Posterior cingulate gyrus (tissue), 11 donors: ENCODE measurements around the gene COPS7A.

ENCODE experiments used
- DNase-seq, 10 donors: peaks; one replicate each; pipeline versions ENCODE4 v3.0.0 to v3.0.0-alpha.2; 2020 to 2021; ENCODE audit warnings: mixed read lengths in 3 of 10
- intact Hi-C: fragments of 100-400 bp; cut with DNase I; formaldehyde crosslinking; loops from one replicate; pipeline ENCODE4 v1.15.1; 2023

The COPS7A gene

GRCh38 chr12:6766651-6767349 is 43.0 kb downstream of the COPS7A start:
- intact Hi-C loops, result loop anchor here (2.0 kb wide), 1 partner anchor 14 kb away; the partner anchor contains the start of gene MLF2
- DNase-seq, result peak; percentile 55 to 95 (median 69)

- DNase-seq, result peak in 8 of 10 donors; percentile 32 to 95 (median 70)
- intact Hi-C loops, result loop anchor here (2.0 kb wide), 1 partner anchor 15 kb away; the partner anchor contains the start of gene MLF2
Observed at GRCh38 chr12:6767353-6768319, 43.8 kb downstream of the COPS7A start.

GRCh38 chr12:6768437-6768914 is 44.6 kb downstream of the COPS7A start:
- intact Hi-C loops, result no loop called here
- peak in 1 of 10 donors; percentile 75 for DNase-seq

GRCh38 chr12:6768990-6769389 is 45.1 kb downstream of the COPS7A start:
- intact Hi-C loops, result no loop called here
- DNase-seq, result peak in 4 of 10 donors; percentile 45 to 90 (median 86)

- intact Hi-C loops, result no loop called here
Observed at GRCh38 chr12:6769666-6770065, 45.8 kb downstream of the COPS7A start.

GRCh38 chr12:6770094-6770493 is 46.2 kb downstream of the COPS7A start:
- intact Hi-C loops, result no loop called here
- no peak for DNase-seq

More at GRCh38 chr12:6769666-6770065, 45.8 kb downstream of the COPS7A start:
- DNase-seq, result peak in 1 of 10 donors; percentile 6

- no peak for DNase-seq
- intact Hi-C loops, result no loop called here
Observed at GRCh38 chr12:6770600-6770999, 46.8 kb downstream of the COPS7A start.

GRCh38 chr12:6771091-6771495 is 47.2 kb downstream of the COPS7A start:
- intact Hi-C loops, result no loop called here
- DNase-seq, result peak in 5 of 10 donors; percentile 27 to 90 (median 60)

GRCh38 chr12:6771509-6772330 is 47.9 kb downstream of the COPS7A start:
- no peak for DNase-seq
- intact Hi-C loops, result no loop called here

GRCh38 chr12:6772331-6772695 is 48.5 kb downstream of the COPS7A start, which contains the start of gene LAG3:
Gene LAG3 (plus strand): TSS chr12:6772520. CDS start chr12:6772853, 333 bp downstream.
- intact Hi-C loops, result no loop called here
- DNase-seq, result no peak

- intact Hi-C loops, result no loop called here
- DNase-seq, result peak in 1 of 10 donors; percentile 36
Observed at GRCh38 chr12:6772726-6773589, 49.1 kb downstream of the COPS7A start.

GRCh38 chr12:6773590-6774351 is 49.9 kb downstream of the COPS7A start:
- intact Hi-C loops, result no loop called here
- DNase-seq, result no peak

- no peak for DNase-seq
- intact Hi-C loops, result loop anchor here (5.0 kb wide), 1 partner anchor 37 kb away; no protein-coding TSS in a partner anchor
Observed at GRCh38 chr12:6774499-6775062, 50.7 kb downstream of the COPS7A start.

- intact Hi-C loops, result loop anchor here (5.0 kb wide), 1 partner anchor 38 kb away; no protein-coding TSS in a partner anchor
- DNase-seq, result peak in 1 of 10 donors; percentile 20
Observed at GRCh38 chr12:6775185-6776174, 51.6 kb downstream of the COPS7A start.

GRCh38 chr12:6777386-6777785 is 53.5 kb downstream of the COPS7A start:
- DNase-seq, result no peak
- intact Hi-C loops, result loop anchor here (5.0 kb wide), 1 partner anchor 40 kb away; no protein-coding TSS in a partner anchor

- DNase-seq, result peak in 9 of 10 donors; percentile 30 to 94 (median 63)
- intact Hi-C loops, result loop anchor here (5.0 kb wide), 1 partner anchor 41 kb away; no protein-coding TSS in a partner anchor
Observed at GRCh38 chr12:6778217-6778573, 54.3 kb downstream of the COPS7A start.
